Uterus (tissue), 2 donors: ENCODE data around the gene ZNF789.

Experiments used
- CTCF ChIP-seq, 4 experiments: fragments of 200-600 bp in 2 of 4; fragments of 450-650 bp in 2 of 4; sonication (generic) in 2 of 4; IDR thresholded peaks; one replicate each; pipeline ENCODE4 v1.5.1; 2016 to 2019; ENCODE audit warnings: antibody characterized with exemption in 4 of 4, mild to moderate bottlenecking in 2 of 4, moderate library complexity in 1 of 4
- POLR2A ChIP-seq, 2 donors: fragments of 450-650 bp; IDR thresholded peaks; one replicate each; pipeline ENCODE4 v1.6.1; 2016; ENCODE audit warnings: antibody characterized with exemption in 2 of 2, mild to moderate bottlenecking in 1 of 2, moderate library complexity in 1 of 2

- TF ChIP-seq CTCF (IDR thresholded peaks at IDR 0.05) (no peak), POLR2A (IDR thresholded peaks at IDR 0.05) (no peak)
Measured at GRCh38 chr7:99433158-99433557, 39.5 kb upstream of the ZNF789 start.
